Astrocyte (in vitro differentiated cells and primary cell): ENCODE data around the gene BBS7. TPM values are rescaled to one million over a fixed set of nuclear protein-coding genes. Genes with fewer than 3 reads are reported as not detected.

Experiments used
- DNase-seq: peaks from one replicate; pipeline ENCODE4 v3.0.0-alpha.2; 2010; ENCODE audit warnings: low read depth
- FAIRE-seq: peaks from 2 replicates; lab custom pipeline; 2011; peaks lifted over from hg19 to GRCh38; lab: Jason Lieb, UNC
- H2AFZ ChIP-seq: 2 replicates; pipeline ENCODE4 v1.6.0; 2012; ENCODE audit warnings: low read depth, low read length, inconsistent platforms
- H3K27ac ChIP-seq: 2 replicates; pipeline ENCODE4 v1.5.1; 2011; ENCODE audit warnings: low read depth, low read length, inconsistent platforms
- H3K27me3 ChIP-seq: 2 replicates; pipeline ENCODE4 v1.6.0; 2011; ENCODE audit warnings: low read length, inconsistent platforms; ENCODE audit not compliant: insufficient read depth
- H3K36me3 ChIP-seq: 2 replicates; pipeline ENCODE4 v1.5.1; 2011; ENCODE audit warnings: low read length, inconsistent platforms; ENCODE audit not compliant: insufficient read depth
- H3K4me1 ChIP-seq: 2 replicates; pipeline ENCODE4 v1.5.1; 2011; ENCODE audit warnings: low read length, inconsistent platforms; ENCODE audit not compliant: insufficient read depth
- H3K4me2 ChIP-seq: 2 replicates; pipeline ENCODE4 v1.6.0; 2012; ENCODE audit warnings: low read length, inconsistent platforms
- H3K4me3 ChIP-seq: 2 replicates; pipeline ENCODE4 v1.5.1; 2011; ENCODE audit warnings: low read depth, mild to moderate bottlenecking, low read length, inconsistent platforms; ENCODE audit not compliant: insufficient read depth
- H3K79me2 ChIP-seq: 2 replicates; pipeline ENCODE4 v1.6.0; 2012; ENCODE audit warnings: mild to moderate bottlenecking, low read length, inconsistent platforms; ENCODE audit not compliant: insufficient read depth
- H3K9ac ChIP-seq: 2 replicates; pipeline ENCODE4 v1.6.0; 2012; ENCODE audit warnings: mild to moderate bottlenecking, low read length, inconsistent platforms
- H3K9me3 ChIP-seq: 2 replicates; pipeline ENCODE4 v1.5.1; 2012; ENCODE audit warnings: low read depth, mild to moderate bottlenecking, low read length, inconsistent platforms; ENCODE audit not compliant: insufficient read depth
- H4K20me1 ChIP-seq: 2 replicates; pipeline ENCODE4 v1.6.0; 2012; ENCODE audit warnings: low read length, inconsistent platforms; ENCODE audit not compliant: insufficient read depth
- H3K27ac Mint-ChIP-seq: one replicate; pipeline ENCODE4 v1.8.0; 2021; ENCODE audit warnings: mild to moderate bottlenecking, mixed read lengths; ENCODE audit not compliant: unreplicated experiment
- H3K27me3 Mint-ChIP-seq: one replicate; pipeline ENCODE4 v1.8.0; 2021; ENCODE audit warnings: low read depth, mixed read lengths; ENCODE audit not compliant: unreplicated experiment
- H3K36me3 Mint-ChIP-seq: one replicate; pipeline ENCODE4 v1.8.0; 2021; ENCODE audit warnings: low read depth, mixed read lengths; ENCODE audit not compliant: unreplicated experiment
- H3K4me1 Mint-ChIP-seq: one replicate; pipeline ENCODE4 v1.8.0; 2021; ENCODE audit warnings: low read depth, mixed read lengths; ENCODE audit not compliant: unreplicated experiment
- H3K4me3 Mint-ChIP-seq: one replicate; pipeline ENCODE4 v1.8.0; 2021; ENCODE audit warnings: mild to moderate bottlenecking, moderate library complexity, mixed read lengths; ENCODE audit not compliant: unreplicated experiment
- H3K9me3 Mint-ChIP-seq: one replicate; pipeline ENCODE4 v1.8.0; 2021; ENCODE audit warnings: mild to moderate bottlenecking, mixed read lengths; ENCODE audit not compliant: unreplicated experiment
- CTCF ChIP-seq: IDR thresholded peaks from 2 replicates; pipeline ENCODE4 v1.5.1; 2011; ENCODE audit warnings: low read depth, mild to moderate bottlenecking, inconsistent platforms, low read length, moderate library complexity; ENCODE audit not compliant: insufficient read depth
- EZH2 ChIP-seq: IDR thresholded peaks from 2 replicates; pipeline ENCODE4 v1.6.1; 2012; ENCODE audit warnings: mild to moderate bottlenecking, low read length, inconsistent platforms; ENCODE audit not compliant: insufficient read depth
- total RNA-seq: library from RNA; stranded (reverse); gene quantifications from 2 replicates; pipeline ENCODE4 v1.2.1, GENCODE V29; 2021

Gene BBS7
- total RNA-seq, 1 donor from 2014 or later = 21.0 TPM

GRCh38 chr4:121819216-121819965, 50.9 kb downstream of the BBS7 start:
- no peaks in the 10 kb centered on the region for H3K9me3 Mint-ChIP-seq
- H2AFZ ChIP-seq = no peak overlapping the region
- H3K4me1 Mint-ChIP-seq = peaks cover 11% of the 10 kb centered on the region
- no peak overlapping the region for H3K4me3 Mint-ChIP-seq
- peak overlapping the region; percentile 47 for H3K4me2 ChIP-seq
- FAIRE-seq (peak; percentile 34), DNase-seq (peak; percentile 47)
- no peak for TF ChIP-seq EZH2
- no peak for TF ChIP-seq CTCF
- H3K27me3 ChIP-seq = no peaks in the 10 kb centered on the region
- no peak overlapping the region for H3K4me3 ChIP-seq
- H3K27me3 Mint-ChIP-seq = no peaks in the 10 kb centered on the region
- peaks cover 10% of the 10 kb centered on the region for H3K4me1 ChIP-seq
- H4K20me1 ChIP-seq = no peaks in the 10 kb centered on the region
- H3K79me2 ChIP-seq = peaks cover 41% of the 10 kb centered on the region
- H3K27ac Mint-ChIP-seq = no peak overlapping the region
- peak overlapping the region; percentile 39 for H3K27ac ChIP-seq
- no peaks in the 10 kb centered on the region for H3K36me3 Mint-ChIP-seq
- H3K9me3 ChIP-seq = no peaks in the 10 kb centered on the region
- peak overlapping the region; percentile 31 for H3K9ac ChIP-seq
- peaks cover 32% of the 10 kb centered on the region for H3K36me3 ChIP-seq

- TF ChIP-seq CTCF (no peak), EZH2 (no peak)
- H2AFZ ChIP-seq = no peak overlapping the region
- H3K4me3 ChIP-seq = no peak overlapping the region
- peaks cover 10% of the 10 kb centered on the region for H3K4me1 ChIP-seq
- H3K9ac ChIP-seq = no peak overlapping the region
- Mint-ChIP-seq H3K4me3 (no peak overlapping the region), H3K36me3 (no peaks in the 10 kb centered on the region), H3K9me3 (no peaks in the 10 kb centered on the region), H3K27me3 (no peaks in the 10 kb centered on the region), H3K27ac (no peak overlapping the region), H3K4me1 (peaks cover 9% of the 10 kb centered on the region)
- no peak for DNase-seq
- H3K36me3 ChIP-seq = peaks cover 38% of the 10 kb centered on the region
- no peaks in the 10 kb centered on the region for H3K27me3 ChIP-seq
- peak overlapping the region; percentile 21 for H3K27ac ChIP-seq
- FAIRE-seq = no peak
- H3K79me2 ChIP-seq = peaks cover 37% of the 10 kb centered on the region
- H3K9me3 ChIP-seq = no peaks in the 10 kb centered on the region
- H3K4me2 ChIP-seq = no peak overlapping the region
- no peaks in the 10 kb centered on the region for H4K20me1 ChIP-seq
These were observed 52.1 kb downstream of the BBS7 start for GRCh38 chr4:121818215-121818614.

GRCh38 chr4:121817701-121818100, 52.6 kb downstream of the BBS7 start:
- H3K4me2 ChIP-seq = no peak overlapping the region
- Mint-ChIP-seq H3K36me3 (no peaks in the 10 kb centered on the region), H3K27me3 (no peaks in the 10 kb centered on the region), H3K4me3 (no peak overlapping the region), H3K4me1 (peaks cover 9% of the 10 kb centered on the region), H3K9me3 (no peaks in the 10 kb centered on the region), H3K27ac (no peak overlapping the region)
- FAIRE-seq (no peak), DNase-seq (no peak)
- H3K27ac ChIP-seq = no peak overlapping the region
- H3K9ac ChIP-seq = no peak overlapping the region
- H3K9me3 ChIP-seq = no peaks in the 10 kb centered on the region
- no peak overlapping the region for H2AFZ ChIP-seq
- no peak overlapping the region for H3K4me3 ChIP-seq
- H4K20me1 ChIP-seq = no peaks in the 10 kb centered on the region
- H3K27me3 ChIP-seq = no peaks in the 10 kb centered on the region
- peaks cover 10% of the 10 kb centered on the region for H3K4me1 ChIP-seq
- TF ChIP-seq CTCF (no peak), EZH2 (no peak)
- H3K36me3 ChIP-seq = peaks cover 40% of the 10 kb centered on the region
- peaks cover 32% of the 10 kb centered on the region for H3K79me2 ChIP-seq
